KMS-11 (cell line): ENCODE results near the gene SRSF3.

Experiments
- H2AFZ ChIP-seq: fragments of 200-600 bp; sonication (generic); 2 replicates; pipeline ENCODE4 v1.6.1; 2016; ENCODE audit warnings: antibody characterized with exemption, mixed run types, low read depth
- H3K27ac ChIP-seq: fragments of 200-600 bp; sonication (generic); 2 replicates; pipeline ENCODE4 v1.6.1; 2016; ENCODE audit warnings: mild to moderate bottlenecking, mixed run types
- H3K27me3 ChIP-seq: fragments of 200-600 bp; sonication (generic); 2 replicates; pipeline ENCODE4 v1.6.1; 2017; ENCODE audit warnings: mild to moderate bottlenecking, low read depth, mixed run types, moderate library complexity; ENCODE audit not compliant: insufficient read depth
- H3K36me3 ChIP-seq: fragments of 200-600 bp; sonication (generic); 2 replicates; pipeline ENCODE4 v1.6.1; 2017; ENCODE audit warnings: mild to moderate bottlenecking, mixed run types; ENCODE audit not compliant: insufficient read depth
- H3K4me1 ChIP-seq: fragments of 200-600 bp; sonication (generic); 2 replicates; pipeline ENCODE4 v1.6.1; 2016; ENCODE audit warnings: mild to moderate bottlenecking, low read depth, mixed run types; ENCODE audit not compliant: poor library complexity, severe bottlenecking
- H3K4me2 ChIP-seq: fragments of 200-600 bp; sonication (generic); 2 replicates; pipeline ENCODE4 v1.7.0; 2016; ENCODE audit warnings: mild to moderate bottlenecking, mixed run types
- H3K4me3 ChIP-seq: fragments of 200-600 bp; sonication (generic); IDR thresholded peaks from 2 replicates; pipeline ENCODE4 v1.6.1; 2017; ENCODE audit warnings: low read depth, low read length, mixed read lengths; ENCODE audit not compliant: insufficient read depth
- H3K79me2 ChIP-seq: fragments of 200-600 bp; sonication (generic); 2 replicates; pipeline ENCODE4 v1.6.1; 2016; ENCODE audit warnings: low read depth, mixed run types; ENCODE audit not compliant: insufficient read depth
- H3K9ac ChIP-seq: fragments of 200-600 bp; sonication (generic); 2 replicates; pipeline ENCODE4 v1.6.1; 2016; ENCODE audit warnings: mild to moderate bottlenecking, mixed run types
- H4K20me1 ChIP-seq: fragments of 200-600 bp; sonication (generic); 2 replicates; pipeline ENCODE4 v1.6.1; 2016; ENCODE audit warnings: mild to moderate bottlenecking, mixed run types; ENCODE audit not compliant: insufficient read depth
- TF ChIP-seq, protein P1 (sequence below): fragments of 200-600 bp; sonication (generic); conservative IDR thresholded peaks from 2 replicates; pipeline ENCODE4 v1.6.1; 2017; ENCODE audit warnings: low read depth, mild to moderate bottlenecking, antibody characterized with exemption, low read length, moderate library complexity, mixed read lengths

SRSF3 gene

DNA sequence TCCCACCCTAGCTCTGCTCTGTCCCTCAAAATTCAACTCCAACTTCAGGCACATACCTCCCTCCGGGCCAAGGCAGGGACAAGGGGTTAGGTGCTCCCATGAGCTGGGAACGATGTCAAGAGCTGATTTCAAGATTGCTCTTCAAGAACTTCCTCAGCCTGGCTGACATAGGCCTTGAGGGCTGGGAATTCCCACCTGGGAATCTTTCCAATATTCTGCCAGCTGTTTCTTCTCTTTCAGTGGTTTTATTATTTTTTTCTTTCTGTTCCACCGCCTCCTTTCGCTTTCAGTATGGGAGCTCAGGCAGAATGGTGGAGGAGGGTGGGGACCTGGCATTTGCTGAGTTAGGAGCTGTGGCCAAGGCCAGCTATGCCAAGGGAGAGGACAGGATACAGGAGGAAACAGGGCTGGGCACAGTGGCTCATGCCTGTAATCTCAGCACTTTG is 33.7 kb downstream of the SRSF3 start:
- Histone ChIP-seq H2AFZ (no peak overlapping the region), H4K20me1 (no peaks in the 10 kb centered on the region), H3K4me2 (no peak overlapping the region), H3K4me1 (peaks cover 19% of the 10 kb centered on the region), H3K79me2 (no peaks in the 10 kb centered on the region), H3K4me3 (no peak overlapping the region), H3K36me3 (no peaks in the 10 kb centered on the region), H3K9ac (no peak overlapping the region), H3K27ac (no peak overlapping the region), H3K27me3 (no peaks in the 10 kb centered on the region)
- TF ChIP-seq, protein P1, sequence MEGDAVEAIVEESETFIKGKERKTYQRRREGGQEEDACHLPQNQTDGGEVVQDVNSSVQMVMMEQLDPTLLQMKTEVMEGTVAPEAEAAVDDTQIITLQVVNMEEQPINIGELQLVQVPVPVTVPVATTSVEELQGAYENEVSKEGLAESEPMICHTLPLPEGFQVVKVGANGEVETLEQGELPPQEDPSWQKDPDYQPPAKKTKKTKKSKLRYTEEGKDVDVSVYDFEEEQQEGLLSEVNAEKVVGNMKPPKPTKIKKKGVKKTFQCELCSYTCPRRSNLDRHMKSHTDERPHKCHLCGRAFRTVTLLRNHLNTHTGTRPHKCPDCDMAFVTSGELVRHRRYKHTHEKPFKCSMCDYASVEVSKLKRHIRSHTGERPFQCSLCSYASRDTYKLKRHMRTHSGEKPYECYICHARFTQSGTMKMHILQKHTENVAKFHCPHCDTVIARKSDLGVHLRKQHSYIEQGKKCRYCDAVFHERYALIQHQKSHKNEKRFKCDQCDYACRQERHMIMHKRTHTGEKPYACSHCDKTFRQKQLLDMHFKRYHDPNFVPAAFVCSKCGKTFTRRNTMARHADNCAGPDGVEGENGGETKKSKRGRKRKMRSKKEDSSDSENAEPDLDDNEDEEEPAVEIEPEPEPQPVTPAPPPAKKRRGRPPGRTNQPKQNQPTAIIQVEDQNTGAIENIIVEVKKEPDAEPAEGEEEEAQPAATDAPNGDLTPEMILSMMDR, result no peak

DNA sequence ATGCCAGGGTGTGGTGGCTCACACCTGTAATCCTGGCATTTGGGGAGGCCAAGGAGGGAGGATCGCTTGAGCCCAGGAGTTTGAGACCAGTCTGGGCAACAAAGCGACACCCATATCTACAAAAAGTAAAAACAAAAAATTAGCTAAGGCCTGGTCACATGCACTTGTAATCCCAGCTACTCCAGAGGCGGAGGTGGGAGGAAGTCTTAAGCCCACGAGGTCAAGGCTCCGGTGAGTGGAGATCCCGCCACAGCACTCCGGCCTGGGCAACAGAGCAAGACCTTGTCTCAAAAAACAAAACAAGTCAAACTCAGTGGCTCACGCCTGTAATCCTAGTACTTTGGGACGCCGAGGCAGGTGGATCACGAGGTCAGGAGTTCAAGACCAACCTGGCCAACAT is 35.6 kb downstream of the SRSF3 start:
- TF ChIP-seq, protein P1, result no peak
- no peaks in the 10 kb centered on the region for H3K79me2 ChIP-seq
- H3K9ac ChIP-seq, result no peak overlapping the region
- H3K4me3 ChIP-seq, result no peak overlapping the region
- no peak overlapping the region for H3K27ac ChIP-seq
- no peaks in the 10 kb centered on the region for H4K20me1 ChIP-seq
- no peaks in the 10 kb centered on the region for H3K36me3 ChIP-seq
- no peak overlapping the region for H3K4me2 ChIP-seq
- no peaks in the 10 kb centered on the region for H3K27me3 ChIP-seq
- H2AFZ ChIP-seq, result no peak overlapping the region
- peaks cover 10% of the 10 kb centered on the region for H3K4me1 ChIP-seq

DNA sequence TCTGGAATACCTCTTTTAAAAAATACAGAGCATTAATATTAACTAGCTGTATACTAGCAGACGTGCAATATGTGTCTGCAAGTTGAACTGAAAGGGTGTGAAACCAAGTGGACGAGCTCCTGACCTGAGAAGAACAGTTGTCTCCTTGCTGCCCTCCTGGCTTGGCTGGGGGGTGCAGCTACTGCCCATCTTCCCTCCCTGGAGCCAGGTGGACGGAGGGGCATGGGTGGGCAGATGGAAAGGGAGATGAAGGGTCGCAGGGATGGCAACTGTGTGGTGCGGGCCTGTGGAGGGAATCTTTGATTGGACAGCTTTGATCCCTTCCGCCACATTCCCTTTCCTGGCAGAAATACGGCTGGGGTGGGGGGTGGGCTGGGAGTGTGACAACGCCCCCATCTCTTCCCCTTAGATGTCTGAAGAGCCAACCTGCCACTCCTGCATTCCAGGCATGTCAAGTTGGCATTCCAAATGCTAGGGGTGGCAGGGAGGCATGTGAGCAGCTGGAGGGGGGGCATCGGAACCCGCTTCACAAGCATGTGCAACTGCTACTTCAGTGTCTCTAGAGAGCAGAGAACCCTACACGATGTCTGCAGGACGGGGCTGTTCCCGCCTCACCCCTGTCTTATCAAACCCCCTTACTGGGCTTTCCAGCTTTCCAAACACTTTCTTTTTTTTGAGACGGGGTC is 37.3 kb downstream of the SRSF3 start:
- Histone ChIP-seq H4K20me1 (no peaks in the 10 kb centered on the region), H2AFZ (no peak overlapping the region), H3K4me3 (no peak overlapping the region), H3K4me1 (peaks cover 10% of the 10 kb centered on the region), H3K27me3 (no peaks in the 10 kb centered on the region), H3K4me2 (no peak overlapping the region), H3K36me3 (no peaks in the 10 kb centered on the region), H3K79me2 (no peaks in the 10 kb centered on the region), H3K27ac (no peak overlapping the region), H3K9ac (no peak overlapping the region)
- TF ChIP-seq, protein P1, result no peak

DNA sequence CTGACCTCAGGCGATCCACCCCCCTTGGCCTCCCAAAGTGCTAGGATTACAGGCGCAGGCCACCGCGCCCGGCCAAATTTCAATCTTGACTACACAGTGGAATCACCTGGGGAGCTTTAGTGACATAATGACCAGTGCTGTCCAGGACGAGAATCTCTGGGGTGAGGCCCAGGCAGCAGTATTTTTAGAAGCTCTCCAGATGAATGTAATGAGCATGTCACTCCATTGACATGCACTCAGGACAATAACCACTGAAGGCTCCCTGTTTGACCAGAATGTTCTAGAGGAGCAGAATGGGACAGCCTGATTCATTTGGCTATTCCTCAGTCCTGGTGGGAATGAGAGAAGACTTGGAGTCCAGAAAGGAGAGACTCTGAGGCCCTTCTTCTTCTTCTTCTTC is 39.2 kb downstream of the SRSF3 start:
- H3K4me1 ChIP-seq, result no peaks in the 10 kb centered on the region
- H3K36me3 ChIP-seq, result no peaks in the 10 kb centered on the region
- H3K27me3 ChIP-seq, result no peaks in the 10 kb centered on the region
- TF ChIP-seq, protein P1, result no peak
- no peaks in the 10 kb centered on the region for H4K20me1 ChIP-seq
- no peak overlapping the region for H3K9ac ChIP-seq
- H3K79me2 ChIP-seq, result no peaks in the 10 kb centered on the region
- no peak overlapping the region for H3K4me3 ChIP-seq
- no peak overlapping the region for H3K4me2 ChIP-seq
- no peak overlapping the region for H3K27ac ChIP-seq
- no peak overlapping the region for H2AFZ ChIP-seq
